H9 (cell line): ENCODE results near the gene PAM. TPM values are rescaled to one million over a fixed set of nuclear protein-coding genes. Genes with fewer than 3 reads are reported as not detected.

Experiments
- DNase-seq: peaks from one replicate; pipeline ENCODE4 v3.0.0-alpha.2; 2017
- H2AFZ ChIP-seq: one replicate; pipeline ENCODE4 v1.6.1; 2013; ENCODE audit warnings: mild to moderate bottlenecking, low read length, control low read depth, moderate library complexity
- H2AK5ac ChIP-seq: 2 replicates; pipeline ENCODE4 v1.6.1; 2013; ENCODE audit warnings: low read length, control low read depth, mixed read lengths; ENCODE audit not compliant: insufficient read length
- H2BK120ac ChIP-seq: one replicate; pipeline ENCODE4 v1.6.1; 2013; ENCODE audit warnings: low read depth, mild to moderate bottlenecking, low read length, control low read depth, inconsistent platforms; ENCODE audit not compliant: poor library complexity, severe bottlenecking
- H2BK12ac ChIP-seq: 2 replicates; pipeline ENCODE4 v1.6.1; 2013; ENCODE audit warnings: low read length, control low read depth, mixed read lengths, low read depth; ENCODE audit not compliant: insufficient read length
- H2BK15ac ChIP-seq: 2 replicates; pipeline ENCODE4 v1.6.1; 2013; ENCODE audit warnings: low read depth, low read length, control low read depth
- H2BK20ac ChIP-seq: one replicate; pipeline ENCODE4 v1.6.1; 2013; ENCODE audit warnings: low read depth, mild to moderate bottlenecking, low read length, control low read depth, inconsistent platforms; ENCODE audit not compliant: poor library complexity, severe bottlenecking
- H2BK5ac ChIP-seq: 2 replicates; pipeline ENCODE4 v1.6.1; 2013; ENCODE audit warnings: low read length, control low read depth, mixed read lengths; ENCODE audit not compliant: insufficient read length
- H3K14ac ChIP-seq: 2 replicates; pipeline ENCODE4 v1.6.1; 2013; ENCODE audit warnings: low read length, control low read depth; ENCODE audit not compliant: insufficient read depth
- H3K18ac ChIP-seq: 2 replicates; pipeline ENCODE4 v1.6.1; 2013; ENCODE audit warnings: low read depth, mild to moderate bottlenecking, mixed read lengths, low read length, control low read depth; ENCODE audit not compliant: insufficient read length
- H3K23ac ChIP-seq: 2 replicates; pipeline ENCODE4 v1.6.1; 2013; ENCODE audit warnings: low read length, control low read depth, mixed read lengths, low read depth; ENCODE audit not compliant: insufficient read length
- H3K23me2 ChIP-seq: 2 replicates; pipeline ENCODE4 v1.6.1; 2013; ENCODE audit warnings: low read depth, mild to moderate bottlenecking, mixed read lengths, low read length, control low read depth; ENCODE audit not compliant: insufficient read length, poor library complexity, severe bottlenecking
- H3K27ac ChIP-seq: 2 replicates; pipeline ENCODE4 v1.5.1; 2013; ENCODE audit warnings: low read length, control low read depth, mixed read lengths, low read depth; ENCODE audit not compliant: insufficient read length
- H3K27me3 ChIP-seq: 2 replicates; pipeline ENCODE4 v1.6.1; 2013; ENCODE audit warnings: low read length, control low read depth, inconsistent platforms; ENCODE audit not compliant: insufficient read depth
- H3K4ac ChIP-seq: 2 replicates; pipeline ENCODE4 v1.6.1; 2013; ENCODE audit warnings: low read depth, mild to moderate bottlenecking, control low read depth, inconsistent platforms, low read length, moderate library complexity
- H3K4me1 ChIP-seq: 2 replicates; pipeline ENCODE4 v1.6.1; 2013; ENCODE audit warnings: low read length, control low read depth, inconsistent platforms; ENCODE audit not compliant: insufficient read depth
- H3K4me2 ChIP-seq: 2 replicates; pipeline ENCODE4 v1.6.1; 2013; ENCODE audit warnings: low read length, control low read depth, mixed read lengths; ENCODE audit not compliant: insufficient read length, insufficient read depth
- H3K56ac ChIP-seq: 2 replicates; pipeline ENCODE4 v1.6.1; 2013; ENCODE audit warnings: low read depth, mild to moderate bottlenecking, mixed read lengths, low read length, control low read depth; ENCODE audit not compliant: insufficient read length
- H3K79me1 ChIP-seq: 2 replicates; pipeline ENCODE4 v1.6.1; 2013; ENCODE audit warnings: low read depth, mild to moderate bottlenecking, moderate library complexity, low read length, control low read depth, inconsistent platforms; ENCODE audit not compliant: insufficient read depth, poor library complexity, severe bottlenecking
- H3K79me2 ChIP-seq: 2 replicates; pipeline ENCODE4 v1.6.1; 2013; ENCODE audit warnings: low read length, control low read depth, inconsistent platforms; ENCODE audit not compliant: insufficient read depth
- H3K9ac ChIP-seq: 2 replicates; pipeline ENCODE4 v1.6.1; 2013; ENCODE audit warnings: low read length, control low read depth, mixed read lengths; ENCODE audit not compliant: insufficient read length; ENCODE audit errors: extremely low read depth
- H3K9me3 ChIP-seq: one replicate; pipeline ENCODE4 v1.6.1; 2013; ENCODE audit warnings: low read depth, low read length, inconsistent platforms; ENCODE audit not compliant: control insufficient read depth
- H3T11ph ChIP-seq: one replicate; pipeline ENCODE4 v1.6.1; 2013; ENCODE audit warnings: mild to moderate bottlenecking, low read length, control low read depth, inconsistent platforms
- H4K20me1 ChIP-seq: one replicate; pipeline ENCODE4 v1.6.1; 2013; ENCODE audit not compliant: control insufficient read depth, insufficient read length, insufficient read depth
- H4K5ac ChIP-seq: 2 replicates; pipeline ENCODE4 v1.6.1; 2013; ENCODE audit warnings: low read depth, mild to moderate bottlenecking, mixed read lengths, low read length, control low read depth; ENCODE audit not compliant: insufficient read length
- H4K8ac ChIP-seq: replicated peaks from 2 replicates; pipeline ENCODE4 v1.6.1; 2013; ENCODE audit warnings: low read length, control low read depth, mixed read lengths, low read depth; ENCODE audit not compliant: insufficient read length
- H4K91ac ChIP-seq: 2 replicates; pipeline ENCODE4 v1.6.1; 2013; ENCODE audit warnings: low read depth, mild to moderate bottlenecking, moderate library complexity, mixed read lengths, low read length, control low read depth; ENCODE audit not compliant: insufficient read length
- H3K27ac Mint-ChIP-seq, 3 experiments: 2 replicates in 2 of 3; 3 replicates in 1 of 3; pipeline ENCODE4 v1.8.0; 2020 to 2021; ENCODE audit warnings: mixed read lengths in 3 of 3, mild to moderate bottlenecking in 1 of 3, moderate library complexity in 1 of 3
- H3K27me3 Mint-ChIP-seq: 2 replicates; pipeline ENCODE4 v1.8.0; 2021; ENCODE audit warnings: low read depth, mild to moderate bottlenecking, moderate library complexity, mixed read lengths
- H3K36me3 Mint-ChIP-seq, 3 experiments: 2 replicates in 2 of 3; 3 replicates in 1 of 3; pipeline ENCODE4 v1.8.0; 2020 to 2021; ENCODE audit warnings: low read depth in 3 of 3, mixed read lengths in 3 of 3; ENCODE audit not compliant: insufficient read depth in 1 of 3
- H3K4me1 Mint-ChIP-seq, 2 experiments: 2 replicates each; pipeline ENCODE4 v1.8.0; 2020; ENCODE audit warnings: mixed read lengths in 2 of 2
- H3K4me3 Mint-ChIP-seq, 2 experiments: 2 replicates in 1 of 2; 3 replicates in 1 of 2; pipeline ENCODE4 v1.8.0; 2020 to 2021; ENCODE audit warnings: mild to moderate bottlenecking in 2 of 2, mixed read lengths in 2 of 2, moderate library complexity in 1 of 2
- H3K9me3 Mint-ChIP-seq, 2 experiments: 2 replicates in 1 of 2; 3 replicates in 1 of 2; pipeline ENCODE4 v1.8.0; 2020; ENCODE audit warnings: mild to moderate bottlenecking in 2 of 2, mixed read lengths in 2 of 2, moderate library complexity in 1 of 2
- CTCF ChIP-seq: fragments of 200-600 bp; sonication (generic); conservative IDR thresholded peaks from 3 replicates; pipeline ENCODE4 v1.8.0; 2021; ENCODE audit warnings: antibody characterized with exemption, mild to moderate bottlenecking
- WGBS: extraction: QIAGEN DNeasy Blood & Tissue Kit; methylation state at CpG from one replicate; pipeline ENCODE4 v1.1.7; 2013; ENCODE audit warnings: missing lambda C conversion rate, low lambda C conversion rate, mixed read lengths; ENCODE audit not compliant: insufficient read length; ENCODE audit errors: extremely low coverage; 5-methylcytosine and 5-hydroxymethylcytosine counted together
- total RNA-seq: library from RNA; stranded (reverse); gene quantifications from 2 replicates; pipeline ENCODE4 v1.2.1, GENCODE V29; 2021

The PAM gene
- total RNA-seq, 1 experiment from 2014 or later: 31.5 TPM

DNA sequence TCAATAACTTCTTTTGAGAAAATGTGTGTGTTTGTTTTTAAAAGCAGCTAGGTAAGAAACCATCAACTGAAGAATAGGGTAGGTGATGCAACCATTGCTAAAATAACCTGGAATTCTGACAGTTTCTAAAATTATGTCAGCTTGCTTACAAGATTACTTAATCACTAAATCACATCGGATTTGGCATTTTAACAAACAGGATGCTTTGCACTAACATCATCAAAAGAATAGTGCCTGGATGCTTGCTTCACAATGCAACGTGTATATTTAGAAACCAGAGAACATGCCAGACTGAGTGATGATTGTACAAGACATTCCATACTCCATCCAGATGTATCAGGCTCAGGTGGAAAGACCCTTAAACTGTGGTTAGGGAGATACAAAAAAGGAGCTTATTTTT is 43.9 kb downstream of the PAM start:
- no peaks in the 10 kb centered on the region for H3K79me1 ChIP-seq
- no peak overlapping the region for H4K5ac ChIP-seq
- no peak overlapping the region for H3K14ac ChIP-seq
- H3K4ac ChIP-seq: no peak overlapping the region
- no peaks in the 10 kb centered on the region for H3K27me3 Mint-ChIP-seq
- H3K4me3 Mint-ChIP-seq: no peak overlapping the region
- no peaks in the 10 kb centered on the region for H3K27me3 ChIP-seq
- H2BK15ac ChIP-seq: no peak overlapping the region
- H3K4me1 Mint-ChIP-seq: peaks cover 58 to 77% of the 10 kb centered on the region in 2 experiments
- no peak overlapping the region for H3K18ac ChIP-seq
- no peak overlapping the region for H3K56ac ChIP-seq
- H3K36me3 Mint-ChIP-seq: peaks cover 0 to 3% (median 0%) of the 10 kb centered on the region in 3 experiments; a peak in 3 of 7 replicates
- H3K9ac ChIP-seq: no peak overlapping the region
- no peak overlapping the region for H2AK5ac ChIP-seq
- no peak overlapping the region for H2BK12ac ChIP-seq
- H3K9me3 Mint-ChIP-seq: no peaks in the 10 kb centered on the region
- no peaks in the 10 kb centered on the region for H4K20me1 ChIP-seq
- H2BK20ac ChIP-seq: no peak overlapping the region
- no peak overlapping the region for H2BK120ac ChIP-seq
- H3K79me2 ChIP-seq: no peaks in the 10 kb centered on the region
- no peak overlapping the region for H3K27ac Mint-ChIP-seq
- no peak overlapping the region for H2AFZ ChIP-seq
- no peak overlapping the region for H3K4me2 ChIP-seq
- no CpG with 5 or more reads among the region's 2 CpGs for WGBS
- H3K27ac ChIP-seq: no peak overlapping the region
- H2BK5ac ChIP-seq: no peak overlapping the region
- no peak for TF ChIP-seq CTCF
- no peak for DNase-seq
- no peaks in the 10 kb centered on the region for H3K9me3 ChIP-seq
- no peak overlapping the region for H4K91ac ChIP-seq
- no peak overlapping the region for H4K8ac ChIP-seq
- no peaks in the 10 kb centered on the region for H3K23me2 ChIP-seq
- H3K23ac ChIP-seq: no peak overlapping the region
- H3T11ph ChIP-seq: no peak overlapping the region
- peaks cover 1% of the 10 kb centered on the region; the same call in 1 of the 2 replicates for H3K4me1 ChIP-seq
